LNCaP clone FGC (cell line): ENCODE data around the gene PWWP2B.

Experiments used
- DNase-seq: peaks from one replicate; pipeline ENCODE4 v3.0.0-alpha.2; 2011; ENCODE audit warnings: low read depth
- H3K4me3 ChIP-seq: 2 replicates; pipeline ENCODE4 v1.5.1; 2011; ENCODE audit warnings: mild to moderate bottlenecking, low read depth, low read length, control low read depth
- CTCF ChIP-seq: IDR thresholded peaks from 2 replicates; pipeline ENCODE4 v1.5.1; 2012; ENCODE audit warnings: mild to moderate bottlenecking; ENCODE audit not compliant: control insufficient read depth, insufficient read depth; ENCODE audit errors: extremely low read depth

PWWP2B gene

GRCh38 chr10:132400041-132400546 lies 3.1 kb downstream of the PWWP2B start:
- no peak overlapping the region for H3K4me3 ChIP-seq
- no peak for DNase-seq
- TF ChIP-seq CTCF: no peak

GRCh38 chr10:132400547-132401151 lies 3.6 kb downstream of the PWWP2B start:
- H3K4me3 ChIP-seq: no peak overlapping the region
- no peak for DNase-seq
- no peak for TF ChIP-seq CTCF

- H3K4me3 ChIP-seq: no peak overlapping the region
- TF ChIP-seq CTCF: no peak
- no peak for DNase-seq
Observed at GRCh38 chr10:132401401-132402118, 4.6 kb downstream of the PWWP2B start.

GRCh38 chr10:132402781-132403241 lies 5.8 kb downstream of the PWWP2B start:
- no peak for TF ChIP-seq CTCF
- no peak for DNase-seq
- H3K4me3 ChIP-seq: no peak overlapping the region

- no peak overlapping the region for H3K4me3 ChIP-seq
- DNase-seq: no peak
- no peak for TF ChIP-seq CTCF
Observed at GRCh38 chr10:132403511-132404168, 6.6 kb downstream of the PWWP2B start.

- TF ChIP-seq CTCF: no peak
- no peak overlapping the region for H3K4me3 ChIP-seq
- DNase-seq: no peak
Observed at GRCh38 chr10:132404169-132404880, 7.3 kb downstream of the PWWP2B start.
